NCI-H2107 (cell line): Measurements from ENCODE around the gene FAM161A.

Experiments
- DNase-seq: peaks from one replicate; lab custom pipeline; 2025; lab: John Stamatoyannopoulos, UW

Gene FAM161A

GRCh38 chr2:61785583-61785982, 68.3 kb downstream of the FAM161A start:
- no peak for DNase-seq

GRCh38 chr2:61784643-61785042, 69.2 kb downstream of the FAM161A start:
- no peak for DNase-seq

GRCh38 chr2:61775956-61776570, 77.8 kb downstream of the FAM161A start:
- no peak for DNase-seq
